RKO (cell line): ENCODE results near the gene USP38.
A peak's percentile ranks its signal among the peaks of the same experiment; 100 is the strongest.
"Not testable (repeated sequence)": the region's sequence is repeated elsewhere in the genome, so short reads cannot be mapped to it uniquely, and the experiment has no call there.

Source experiments
- DNase-seq: peaks from one replicate; pipeline ENCODE4 v3.0.0-alpha.2; 2016; ENCODE audit warnings: low spot score

USP38 gene

DNA sequence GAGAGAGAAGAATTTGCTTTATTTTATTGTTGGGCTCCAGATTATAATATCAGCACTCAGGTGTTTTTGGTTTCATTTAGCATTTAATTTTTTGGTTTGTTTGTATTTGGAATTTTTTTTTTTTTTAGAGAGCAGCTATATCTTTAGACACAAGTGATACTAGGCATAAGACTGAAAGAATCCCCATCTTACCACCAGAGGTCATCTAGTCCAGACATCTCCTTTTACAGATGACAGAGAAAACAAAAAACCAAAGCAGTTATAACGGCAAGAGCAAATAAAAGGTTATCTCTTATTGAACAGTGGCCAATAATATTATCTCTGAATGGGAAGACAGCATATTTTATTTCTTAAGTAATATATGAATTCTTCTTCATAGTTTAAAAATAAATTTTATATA, 22.8 kb downstream of the USP38 start:
- DNase-seq = peak; percentile 49

DNA sequence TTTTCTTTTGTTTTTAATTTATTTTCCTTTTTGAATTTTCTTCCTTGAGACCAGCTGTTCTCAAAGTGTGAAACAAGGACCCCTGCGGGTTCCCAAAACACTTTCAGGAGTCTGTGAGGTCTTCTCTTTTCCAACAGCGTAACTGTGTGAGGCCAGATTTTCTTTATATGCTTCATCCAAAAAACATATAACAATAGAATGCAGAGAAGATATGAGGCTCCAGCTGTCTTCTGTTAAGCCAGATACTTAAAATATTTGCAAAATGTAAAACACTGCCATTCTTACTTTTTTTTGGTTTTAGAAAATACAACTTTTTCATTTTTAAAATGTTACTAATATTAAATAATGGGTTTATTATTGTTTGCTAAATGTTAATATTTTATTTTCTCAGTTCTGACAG, 27.8 kb downstream of the USP38 start:
- DNase-seq = no peak

DNA sequence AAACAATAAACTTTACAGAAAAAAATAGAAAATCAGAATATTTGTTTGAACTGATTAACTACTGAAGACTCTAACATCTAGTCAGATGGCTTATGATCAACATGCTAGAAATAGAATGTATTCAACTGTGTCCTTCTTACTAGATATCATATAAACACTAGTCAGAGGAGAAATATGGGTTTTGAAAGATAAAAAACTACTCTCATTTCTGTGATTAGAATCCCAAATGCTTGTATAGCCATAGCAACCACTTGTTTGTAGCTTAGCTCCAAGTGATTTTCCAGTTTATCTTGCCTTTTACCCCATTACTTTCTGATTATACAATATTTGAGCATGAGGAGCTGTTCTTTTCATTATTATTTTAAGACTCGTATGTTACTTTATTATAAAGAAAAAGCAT, 31.2 kb downstream of the USP38 start:
- no peak for DNase-seq

DNA sequence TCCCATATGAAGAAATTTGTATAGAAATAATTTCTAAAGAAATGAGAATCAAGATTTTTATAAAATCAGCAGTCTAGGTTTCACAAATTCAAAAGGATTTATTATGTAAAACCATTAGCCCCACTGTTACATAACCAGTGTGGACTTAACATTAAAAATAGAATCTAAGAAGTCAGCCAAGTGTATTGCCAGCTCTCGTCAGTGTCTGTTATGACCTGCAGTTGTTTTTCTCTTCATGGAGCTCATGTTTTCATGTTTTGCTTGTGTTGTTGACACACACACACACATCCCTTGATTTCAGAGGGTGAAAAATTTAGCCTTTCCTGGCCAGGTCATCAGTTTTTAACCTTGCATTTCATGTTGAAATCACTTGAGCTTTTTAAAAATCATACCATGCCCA, 39.5 kb downstream of the USP38 start:
- no peak for DNase-seq

DNA sequence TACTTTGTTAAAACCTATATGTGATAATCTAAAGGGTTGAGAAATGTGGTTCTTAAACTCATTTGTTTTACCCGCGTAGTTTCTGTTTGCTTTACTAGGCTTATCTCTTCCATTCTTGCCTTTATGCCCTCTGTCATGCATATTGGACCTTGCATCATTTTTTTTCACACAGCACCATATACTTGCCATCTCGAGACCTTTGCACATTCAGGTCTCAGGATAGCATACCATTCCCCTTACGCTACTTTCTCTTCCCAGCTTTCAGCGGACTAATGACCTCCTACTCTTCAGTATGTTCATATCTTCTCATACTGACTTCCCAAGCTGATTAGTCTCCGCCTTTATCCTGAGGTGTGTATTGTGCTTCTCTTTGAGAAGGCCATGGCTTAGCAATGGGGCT, 40.5 kb downstream of the USP38 start:
- DNase-seq = no peak

DNA sequence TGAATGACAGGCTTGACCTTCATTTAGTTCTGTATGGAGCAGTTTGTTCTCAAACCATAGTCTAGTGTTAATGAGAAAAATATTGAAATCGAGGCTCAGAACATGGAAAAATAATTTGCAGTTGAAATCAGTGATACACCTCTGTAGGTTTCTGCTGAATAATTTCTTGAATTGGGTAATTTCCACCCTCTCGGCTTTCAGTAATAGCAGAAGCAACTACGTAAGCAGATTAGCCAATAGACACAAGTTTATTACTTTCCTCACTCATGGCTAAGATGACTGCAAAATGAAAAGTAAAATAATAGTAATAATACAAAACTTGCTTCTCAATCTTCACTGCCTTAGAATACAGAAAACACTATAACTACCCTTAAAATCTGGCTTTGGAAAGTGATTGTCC, 46.0 kb downstream of the USP38 start:
- no peak for DNase-seq

DNA sequence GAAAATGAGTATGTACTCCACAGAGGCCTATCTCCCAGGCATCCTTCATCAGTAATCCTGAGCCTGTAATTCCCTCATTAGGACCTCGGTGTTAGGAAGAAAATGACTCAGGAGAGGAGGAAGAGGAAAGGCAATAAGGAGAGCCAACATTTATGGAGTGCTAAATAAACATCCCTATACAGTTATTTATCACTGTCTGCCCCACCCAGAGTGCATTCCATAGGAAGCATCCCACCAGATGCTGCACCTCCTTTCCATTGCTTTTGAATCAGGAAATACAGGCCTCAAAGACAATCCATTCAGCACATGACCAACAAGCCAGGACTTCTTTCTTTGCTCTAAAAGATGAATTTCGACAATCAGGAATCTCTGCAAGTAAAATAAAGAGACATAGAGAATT, 47.6 kb downstream of the USP38 start:
- DNase-seq = no peak

DNA sequence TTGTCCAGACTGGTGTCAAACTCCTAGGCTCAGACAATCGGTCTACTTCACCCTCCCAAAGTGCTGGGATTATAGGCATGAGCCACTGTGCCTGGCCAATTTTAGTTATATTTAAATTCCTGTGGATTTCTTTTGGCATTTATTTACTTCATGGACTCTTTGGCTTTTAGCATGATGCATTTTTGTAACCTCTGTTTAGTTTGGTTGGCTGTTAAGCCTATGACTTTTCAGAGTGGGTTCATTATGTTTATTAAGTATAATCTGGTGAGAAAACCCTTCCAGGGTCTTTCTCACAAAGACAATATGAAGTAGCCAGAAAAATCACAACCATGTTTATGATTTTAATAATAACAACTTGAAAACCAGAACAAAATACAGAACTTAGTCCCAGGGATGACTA, 49.4 kb downstream of the USP38 start:
- no peak for DNase-seq

DNA sequence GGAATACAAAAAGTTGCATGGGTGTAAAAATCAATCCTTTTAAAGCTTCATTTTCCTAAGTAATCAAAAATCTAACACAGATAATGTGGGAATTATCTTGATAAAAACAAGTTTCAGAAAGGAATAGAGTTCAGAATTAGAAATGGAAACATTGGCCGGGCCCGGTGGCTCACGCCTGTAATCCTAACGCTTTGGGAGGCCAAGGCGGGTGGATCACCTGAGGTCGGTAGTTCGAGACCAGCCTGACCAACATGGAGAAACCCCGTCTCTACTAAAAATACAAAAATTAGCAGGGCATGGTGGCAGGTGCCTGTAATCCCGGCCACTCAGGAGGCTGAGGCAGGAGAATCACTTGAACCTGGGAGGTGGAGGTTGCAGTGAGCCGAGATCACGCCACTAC, 52.5 kb downstream of the USP38 start:
- DNase-seq = not testable (repeated sequence)

DNA sequence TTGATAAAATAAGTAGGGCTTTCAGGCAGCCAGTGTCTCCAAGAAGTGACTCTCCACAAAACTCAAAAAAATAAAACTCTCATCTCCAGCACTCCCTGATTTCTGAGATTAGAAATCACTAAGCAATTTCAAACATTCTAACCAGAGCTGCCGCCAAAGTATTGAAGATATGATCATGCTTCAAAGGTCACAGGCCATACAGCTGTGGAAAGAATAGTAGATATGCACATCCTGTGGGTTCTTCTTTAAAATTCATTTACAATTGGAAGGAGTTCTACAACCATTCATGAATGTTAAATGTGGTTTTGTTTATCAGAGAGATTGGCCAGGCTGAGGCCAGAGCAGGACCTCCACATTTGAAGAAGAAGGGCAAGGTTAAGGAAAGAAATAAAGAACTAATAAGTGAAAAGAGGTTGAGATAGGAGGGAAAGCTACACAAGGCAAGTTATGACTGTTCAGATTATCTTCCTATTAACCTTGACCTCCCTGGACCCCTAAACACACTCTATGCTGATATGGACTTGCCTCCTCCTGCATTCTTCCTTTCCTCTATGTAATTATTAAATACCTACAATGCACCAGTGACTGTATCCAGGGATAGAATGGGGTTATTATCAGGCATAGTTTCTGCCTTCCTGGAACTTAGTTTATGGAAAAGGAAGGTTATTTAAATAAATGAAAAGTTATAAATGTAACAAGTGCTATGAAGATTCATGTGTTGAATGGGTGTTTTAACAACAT, 56.4 kb downstream of the USP38 start:
- no peak for DNase-seq

DNA sequence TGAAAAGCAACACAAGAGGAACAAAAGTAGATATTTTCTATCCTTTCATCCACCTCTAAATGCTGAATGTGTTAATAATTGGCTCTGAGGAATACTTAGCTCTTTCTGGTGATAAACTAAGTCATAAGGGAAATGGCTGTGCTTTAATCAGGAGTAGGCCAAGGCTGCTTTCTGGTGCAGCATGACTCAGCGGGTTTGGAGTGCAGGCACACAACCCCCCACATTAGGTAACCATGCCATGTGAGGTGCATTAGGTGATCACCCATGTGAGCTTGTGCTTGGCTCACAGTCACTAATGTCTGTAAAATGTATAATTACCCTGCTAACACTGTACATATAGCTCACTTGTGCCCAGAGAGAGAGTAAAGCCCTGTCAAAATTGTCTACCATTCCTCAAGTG, 57.2 kb downstream of the USP38 start:
- DNase-seq = no peak

DNA sequence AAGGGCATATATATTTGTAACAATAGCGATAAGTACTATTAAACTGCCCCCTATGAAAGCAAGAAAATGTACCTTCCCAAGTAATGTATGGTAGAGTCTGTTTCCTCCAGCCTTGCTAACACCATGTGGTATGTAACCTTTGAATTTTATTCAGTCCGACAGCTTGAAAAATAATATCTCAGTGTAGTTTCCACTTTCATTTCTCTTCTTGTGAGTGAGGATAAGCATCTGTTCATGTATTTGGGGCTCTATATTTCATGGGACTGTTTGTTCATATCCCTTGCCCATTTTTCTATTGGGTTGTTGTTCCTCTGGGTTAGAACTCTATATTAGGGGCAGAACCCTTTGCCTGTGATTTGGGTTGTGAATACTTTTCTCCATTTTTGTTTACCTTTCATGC, 58.3 kb downstream of the USP38 start:
- DNase-seq = no peak

DNA sequence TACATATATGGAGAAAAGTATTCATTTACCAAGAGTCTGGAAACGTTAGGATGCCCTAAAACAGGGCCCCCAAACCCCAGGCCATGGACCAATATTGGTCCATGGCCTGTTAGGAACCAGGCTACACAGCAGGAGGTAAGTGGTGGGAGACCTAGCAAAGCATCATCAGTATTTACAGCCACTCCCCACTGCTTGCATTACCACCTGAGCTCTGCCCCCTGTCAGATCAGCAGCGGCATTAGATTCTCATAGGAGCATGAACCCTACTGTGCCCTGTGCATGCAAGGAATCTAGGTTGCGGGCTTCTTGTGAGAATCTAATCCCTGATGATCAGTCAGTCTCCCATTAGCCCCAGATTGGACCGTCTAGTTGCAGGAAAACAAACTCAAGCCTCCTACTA, 62.3 kb downstream of the USP38 start:
- DNase-seq = no peak

DNA sequence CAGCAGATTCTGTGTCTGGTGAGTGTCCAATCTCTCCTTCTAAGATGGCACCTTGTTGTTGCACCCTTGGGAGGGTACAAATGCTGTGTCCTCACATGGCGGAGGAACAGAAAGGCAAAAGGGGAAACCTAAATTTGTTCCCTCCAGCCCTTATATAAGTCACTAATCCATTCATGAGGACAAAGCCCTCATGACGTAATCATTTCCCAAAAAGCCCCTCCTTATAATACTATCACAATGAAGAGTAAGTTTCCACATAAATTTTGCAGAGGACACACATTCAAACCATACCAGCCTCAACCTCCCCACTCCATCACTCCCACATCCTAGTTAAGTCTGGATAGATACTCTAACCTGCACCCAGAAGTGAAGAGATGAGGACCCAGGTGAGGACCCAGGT, 63.1 kb downstream of the USP38 start:
- no peak for DNase-seq

DNA sequence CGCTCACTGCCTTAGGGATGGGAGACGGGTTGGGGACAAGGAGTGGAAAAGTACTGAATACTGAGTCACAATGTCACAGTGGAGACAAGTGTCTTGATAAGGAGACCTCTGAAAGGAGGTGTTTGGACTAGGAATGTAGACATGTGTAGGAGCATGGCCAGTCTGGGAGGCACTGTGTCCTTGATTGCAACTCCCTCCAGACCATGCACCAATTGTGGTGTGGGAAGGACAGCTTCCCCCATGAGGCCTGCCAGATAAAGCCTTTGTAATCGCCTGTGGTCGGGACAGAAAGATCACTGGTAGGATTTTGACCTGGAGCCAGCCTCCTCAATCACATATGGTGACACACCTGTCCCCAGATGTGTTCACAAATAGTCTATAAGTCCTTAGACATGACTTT, 64.1 kb downstream of the USP38 start:
- DNase-seq = no peak

DNA sequence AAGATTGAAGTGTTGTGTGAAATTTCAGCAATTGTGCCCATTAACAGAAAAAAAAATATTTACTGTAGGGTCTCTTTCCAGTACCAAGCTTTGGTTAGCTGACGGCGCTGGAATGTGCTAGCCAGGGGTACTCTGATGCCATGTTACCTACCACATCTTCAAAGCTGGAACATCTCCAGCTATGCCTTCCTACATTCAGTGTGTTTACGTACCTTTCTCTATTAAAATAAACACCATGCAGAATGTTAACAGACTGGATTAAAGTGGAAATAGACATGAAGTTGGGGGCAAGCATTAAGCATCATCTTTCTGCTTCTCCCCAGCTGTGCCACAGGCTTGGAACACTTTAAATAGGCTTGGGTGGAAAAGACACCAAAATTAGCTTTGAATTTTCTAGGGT, 65.9 kb downstream of the USP38 start:
- DNase-seq = no peak

DNA sequence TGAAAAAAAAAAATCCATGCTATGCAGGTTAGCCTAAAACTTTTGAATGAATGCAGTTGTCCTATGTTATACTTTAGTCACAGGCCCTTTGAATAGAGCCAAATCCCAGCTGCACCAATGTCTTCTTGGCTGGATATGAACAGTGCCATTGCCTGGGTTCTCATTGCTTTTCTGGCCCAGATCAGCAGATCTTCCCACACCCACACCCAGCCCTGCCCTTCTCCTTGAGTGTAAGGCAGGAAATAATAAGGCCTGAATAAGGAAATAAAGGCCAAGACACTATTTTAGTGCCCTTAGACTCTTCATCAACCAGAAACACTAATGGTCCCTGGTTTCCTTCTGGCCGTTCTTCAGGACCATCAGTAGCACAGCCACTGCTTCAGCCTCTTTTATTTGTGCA, 66.6 kb downstream of the USP38 start:
- DNase-seq = no peak

DNA sequence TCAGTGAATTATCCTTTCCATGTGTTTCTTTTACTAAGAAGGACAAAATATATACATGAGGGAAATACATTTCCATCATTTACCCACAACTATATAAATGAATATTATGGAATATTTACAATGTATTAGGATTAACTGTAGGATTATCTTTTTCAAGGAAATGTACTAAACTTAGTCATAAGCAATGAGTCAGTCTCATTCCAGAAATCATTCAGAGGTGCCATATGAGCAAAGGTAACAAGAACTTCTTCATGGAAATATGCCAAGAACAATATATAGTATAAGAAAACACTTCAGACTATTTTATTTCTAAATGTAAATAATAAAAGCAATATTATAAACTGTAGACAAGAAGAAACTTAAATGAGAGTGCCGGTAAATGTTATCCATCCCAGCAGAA, 67.1 kb downstream of the USP38 start:
- peak; percentile 22 for DNase-seq

DNA sequence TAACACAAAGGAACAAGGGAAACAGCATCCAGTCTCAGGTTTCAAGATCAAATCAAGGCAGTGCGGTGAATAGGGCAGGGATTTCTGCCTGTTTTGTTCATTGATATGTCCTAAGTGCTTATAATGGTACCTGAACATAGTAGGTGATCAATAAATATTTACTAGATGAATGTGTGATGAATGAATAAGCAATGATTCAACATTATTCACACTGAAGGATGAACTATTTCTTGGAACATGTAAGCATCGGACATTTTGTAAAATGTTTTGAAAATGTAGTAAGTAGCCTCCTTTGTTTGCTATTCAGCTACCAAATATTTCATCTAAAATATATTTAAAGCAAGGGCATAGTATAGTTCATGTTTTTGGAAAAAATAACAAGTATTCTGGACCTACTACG, 67.8 kb downstream of the USP38 start:
- no peak for DNase-seq

DNA sequence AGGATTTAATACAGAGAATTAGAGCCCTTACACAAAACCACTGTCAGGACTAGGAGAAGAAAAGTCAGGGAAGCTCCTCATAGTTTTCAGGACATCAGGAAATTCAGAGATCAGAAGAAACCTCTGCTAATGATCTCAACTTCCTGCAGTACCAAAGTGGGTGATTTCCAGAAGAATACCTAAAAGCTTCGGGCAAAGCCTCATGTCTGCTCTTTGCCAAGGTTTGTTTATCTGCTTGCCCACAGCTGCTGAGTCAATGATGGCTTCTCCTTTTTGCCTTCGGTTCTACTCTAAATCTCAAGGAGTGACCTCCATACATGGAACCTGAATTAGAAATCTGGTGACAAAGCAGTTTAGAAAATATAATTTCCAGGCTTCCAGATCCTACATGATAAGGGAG, 68.4 kb downstream of the USP38 start:
- DNase-seq = no peak

DNA sequence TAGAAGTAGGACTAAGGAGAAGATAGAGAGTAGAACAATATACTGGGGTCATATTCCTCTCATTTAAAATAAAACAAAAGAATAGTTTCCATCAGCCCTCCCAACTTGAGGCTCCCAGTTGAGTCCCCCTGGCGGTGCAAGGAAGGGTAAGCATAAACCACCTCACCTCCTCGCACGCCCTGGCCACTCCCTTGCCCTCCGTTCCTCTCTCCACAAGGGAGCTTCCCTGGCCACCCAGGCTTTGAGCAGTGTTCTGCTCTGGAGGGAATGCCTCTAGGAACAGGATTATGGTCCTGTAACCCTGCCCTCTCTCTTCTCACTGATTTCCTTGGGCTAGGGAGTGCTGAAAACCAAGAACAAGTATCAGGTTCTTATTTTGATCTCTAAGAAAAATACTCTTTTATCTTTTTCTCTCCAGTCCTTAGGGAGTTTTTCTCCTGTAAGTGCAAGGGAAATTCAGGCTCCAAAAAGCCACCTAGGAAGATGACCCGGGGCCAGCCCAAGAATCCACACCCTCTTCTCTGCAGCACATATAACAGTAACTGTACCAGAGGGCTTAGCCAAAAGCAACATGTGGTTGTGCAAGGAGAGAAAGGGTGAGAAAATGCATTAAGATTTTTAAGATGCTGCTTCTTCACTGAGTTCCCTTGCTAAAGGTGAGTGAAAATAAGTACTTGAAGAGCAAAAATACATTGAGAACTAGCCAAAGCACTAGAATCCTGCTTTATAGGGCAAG, 69.9 kb downstream of the USP38 start:
- DNase-seq = no peak

DNA sequence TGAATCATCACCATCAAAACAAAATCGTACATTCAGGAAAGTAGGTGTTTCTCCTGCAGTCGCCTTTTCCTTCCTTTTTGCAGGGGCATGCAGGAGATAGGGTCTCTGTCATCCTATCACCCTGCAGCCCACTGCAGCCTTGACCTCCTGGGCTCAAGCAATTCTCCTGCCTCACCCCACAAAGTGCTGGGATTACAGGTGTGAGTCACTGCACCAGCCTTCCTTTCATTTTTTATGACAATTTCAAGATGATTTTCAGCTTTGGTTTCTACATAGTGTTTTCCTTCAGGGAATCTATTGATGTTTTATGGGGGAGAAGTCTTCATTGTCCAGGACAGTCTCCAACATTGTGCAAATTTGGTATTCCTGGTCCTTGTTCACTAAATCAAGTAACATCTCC, 71.7 kb downstream of the USP38 start:
- no peak for DNase-seq

DNA sequence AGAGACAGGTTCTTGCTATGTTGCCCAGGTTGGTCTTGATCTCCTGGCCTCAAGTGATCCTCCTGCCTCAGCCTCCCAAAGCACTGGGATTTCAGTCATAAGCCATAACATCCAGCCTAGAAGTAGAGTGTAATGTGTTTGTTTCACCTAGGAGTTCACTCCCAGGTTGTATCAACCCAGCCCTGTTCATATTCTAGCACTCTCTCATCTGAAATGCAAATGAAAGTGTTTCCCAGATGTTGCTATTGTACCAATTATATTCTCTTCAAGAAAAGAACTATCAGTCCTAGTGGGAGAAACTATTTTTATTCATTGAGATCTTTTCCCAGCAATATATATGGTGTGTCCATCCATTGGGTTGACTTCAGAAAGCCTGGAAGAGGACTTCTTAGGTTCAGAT, 72.6 kb downstream of the USP38 start:
- DNase-seq = no peak

DNA sequence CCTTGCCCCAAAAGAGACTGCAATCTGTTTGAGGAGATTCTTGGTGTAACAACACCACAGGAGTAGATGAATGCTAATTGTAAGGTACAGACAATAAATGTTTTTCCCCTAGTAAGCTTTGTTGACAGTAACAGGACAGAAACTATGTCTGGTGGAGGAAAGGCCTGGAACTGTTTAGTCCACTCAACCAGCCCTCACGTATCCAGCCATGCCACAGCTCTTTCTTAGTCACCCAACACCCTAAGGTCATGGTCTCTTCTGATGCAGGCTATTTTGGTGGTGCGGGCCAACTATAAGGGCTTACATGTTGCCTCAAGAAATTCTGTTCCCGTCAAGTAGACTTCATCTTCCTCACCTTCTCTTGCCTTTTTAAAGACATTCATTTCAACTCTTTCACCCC, 76.0 kb downstream of the USP38 start:
- DNase-seq = no peak
